Thyroid gland (tissue), 4 donors: ENCODE measurements around the gene HOXC10. TPM values are rescaled to one million over a fixed set of nuclear protein-coding genes. Genes with fewer than 3 reads are reported as not detected.
A peak's percentile ranks its signal among the peaks of the same experiment; 100 is the strongest.

Experiments
- DNase-seq, 2 donors: peaks; one replicate each; pipeline ENCODE4 v3.0.0-alpha.2; 2019
- H3K27ac ChIP-seq, 3 donors: fragments of 200-600 bp; sonication (generic); 1 replicate in 2 of 3; 2 replicates in 1 of 3; pipeline ENCODE4 v1.5.1; 2016 to 2019; ENCODE audit warnings: mild to moderate bottlenecking in 1 of 3, moderate library complexity in 1 of 3
- H3K27me3 ChIP-seq: fragments of 200-600 bp; sonication (generic); one replicate; pipeline ENCODE4 v1.5.1; 2019
- H3K36me3 ChIP-seq, 2 donors: fragments of 200-600 bp; sonication (generic); one replicate each; pipeline ENCODE4 v1.5.1; 2016 to 2019
- H3K4me1 ChIP-seq, 2 donors: fragments of 200-600 bp; sonication (generic); one replicate each; pipeline ENCODE4 v1.5.1; 2017 to 2019
- H3K4me3 ChIP-seq, 3 donors: fragments of 200-600 bp; sonication (generic); replicated peaks in 1 of 3; 1 replicate in 2 of 3; 2 replicates in 1 of 3; pipeline ENCODE4 v1.5.1; 2016; ENCODE audit warnings: mild to moderate bottlenecking in 1 of 3
- H3K9me3 ChIP-seq: fragments of 200-600 bp; sonication (generic); one replicate; pipeline ENCODE4 v1.5.1; 2017
- POLR2A ChIP-seq, 2 donors: fragments of 450-650 bp; IDR thresholded peaks; one replicate each; pipeline ENCODE4 v1.6.1; 2017; ENCODE audit warnings: antibody characterized with exemption in 2 of 2, mild to moderate bottlenecking in 2 of 2, moderate library complexity in 1 of 2
- WGBS, 2 donors: methylation state at CpG; one replicate each; pipeline ENCODE4 v1.1.5; 2017; 5-methylcytosine and 5-hydroxymethylcytosine counted together
- intact Hi-C: fragments of 100-400 bp; cut with DNase I; formaldehyde crosslinking; loops from one replicate; pipeline ENCODE4 v1.15.1; 2023
- total RNA-seq, 4 donors: library from RNA; depleted of rRNA; stranded (reverse); fragments of >200 nt; gene quantifications; one replicate each; pipeline ENCODE4 v1.2.3, GENCODE V29; 2016
- TF ChIP-seq, protein P1 (sequence below), 6 experiments: fragments of 200-600 bp in 3 of 6; fragments of 450-650 bp in 3 of 6; sonication (generic) in 3 of 6; IDR thresholded peaks; one replicate each; pipeline ENCODE4 v1.5.1; 2016 to 2019; ENCODE audit warnings: antibody characterized with exemption in 6 of 6, mild to moderate bottlenecking in 2 of 6, inconsistent platforms in 1 of 6, moderate library complexity in 1 of 6

HOXC10 gene
- total RNA-seq, 4 donors from 2014 or later: not detected

DNA sequence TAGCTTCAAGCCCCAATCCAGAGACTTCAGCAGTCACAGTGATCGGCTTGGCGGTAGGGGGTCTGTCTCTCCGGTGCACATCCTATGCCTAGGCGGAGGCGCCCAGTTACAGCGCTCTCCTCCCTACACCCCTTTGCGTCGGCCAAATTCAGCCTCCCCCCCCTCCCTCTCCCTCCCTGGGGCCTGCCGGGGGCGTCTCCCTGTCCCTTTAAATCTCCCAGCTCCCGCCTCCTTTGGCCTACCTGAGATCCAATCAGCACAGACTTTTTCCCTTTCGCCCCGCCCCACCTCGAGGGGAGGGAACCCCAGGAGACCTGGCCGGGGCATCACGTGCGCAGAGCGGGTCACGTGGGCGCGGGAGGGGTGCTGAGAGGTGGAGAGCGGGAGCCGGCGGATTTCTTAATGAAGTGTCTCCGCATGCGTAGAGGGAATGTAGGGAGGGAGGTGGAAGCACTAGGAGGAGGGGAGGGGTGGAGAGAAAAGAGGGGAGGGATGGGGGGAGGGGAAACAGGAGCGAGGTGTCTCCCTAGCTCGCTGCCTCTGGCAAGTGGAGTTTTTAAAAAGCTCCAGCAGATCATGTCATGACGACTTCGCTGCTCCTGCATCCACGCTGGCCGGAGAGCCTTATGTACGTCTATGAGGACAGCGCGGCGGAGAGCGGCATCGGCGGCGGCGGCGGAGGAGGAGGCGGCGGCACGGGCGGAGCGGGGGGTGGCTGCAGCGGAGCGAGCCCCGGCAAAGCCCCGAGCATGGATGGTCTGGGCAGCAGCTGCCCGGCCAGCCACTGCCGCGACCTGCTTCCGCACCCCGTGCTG lies 46.4 kb upstream of the HOXC10 start, which contains the start of gene HOXC13:
Gene HOXC13 (plus strand): TSS at position 506 of the 815 bp plus-strand sequence. CDS start 76 bp downstream, at position 582.
- no peak within 1 kb of the TSS for H3K27ac ChIP-seq
- peak; percentile 42 to 52 for DNase-seq
- 3 to 5% methylated on average over 37 to 49 of the region's 56 CpGs for WGBS, 2 donors
- no peaks in the 10 kb centered on the region for H3K9me3 ChIP-seq
- intact Hi-C loops: no loop called here
- H3K4me3 ChIP-seq: no peak within 1 kb of the TSS
- peaks cover 51% of the 10 kb centered on the region for H3K27me3 ChIP-seq
- TF ChIP-seq, protein P1, sequence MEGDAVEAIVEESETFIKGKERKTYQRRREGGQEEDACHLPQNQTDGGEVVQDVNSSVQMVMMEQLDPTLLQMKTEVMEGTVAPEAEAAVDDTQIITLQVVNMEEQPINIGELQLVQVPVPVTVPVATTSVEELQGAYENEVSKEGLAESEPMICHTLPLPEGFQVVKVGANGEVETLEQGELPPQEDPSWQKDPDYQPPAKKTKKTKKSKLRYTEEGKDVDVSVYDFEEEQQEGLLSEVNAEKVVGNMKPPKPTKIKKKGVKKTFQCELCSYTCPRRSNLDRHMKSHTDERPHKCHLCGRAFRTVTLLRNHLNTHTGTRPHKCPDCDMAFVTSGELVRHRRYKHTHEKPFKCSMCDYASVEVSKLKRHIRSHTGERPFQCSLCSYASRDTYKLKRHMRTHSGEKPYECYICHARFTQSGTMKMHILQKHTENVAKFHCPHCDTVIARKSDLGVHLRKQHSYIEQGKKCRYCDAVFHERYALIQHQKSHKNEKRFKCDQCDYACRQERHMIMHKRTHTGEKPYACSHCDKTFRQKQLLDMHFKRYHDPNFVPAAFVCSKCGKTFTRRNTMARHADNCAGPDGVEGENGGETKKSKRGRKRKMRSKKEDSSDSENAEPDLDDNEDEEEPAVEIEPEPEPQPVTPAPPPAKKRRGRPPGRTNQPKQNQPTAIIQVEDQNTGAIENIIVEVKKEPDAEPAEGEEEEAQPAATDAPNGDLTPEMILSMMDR (IDR thresholded peaks at IDR 0.05): no peak
- TF ChIP-seq POLR2A (IDR thresholded peaks at IDR 0.05): no peak
- H3K4me1 ChIP-seq: peaks cover 0 to 20% of the 10 kb centered on the region in 2 donors
- H3K36me3 ChIP-seq: no peaks in the 10 kb centered on the region

- no peaks in the 10 kb centered on the region for H3K9me3 ChIP-seq
- TF ChIP-seq, protein P1 (IDR thresholded peaks at IDR 0.05): no peak
- no peak for TF ChIP-seq POLR2A (IDR thresholded peaks at IDR 0.05)
- no peak overlapping the region for H3K27ac ChIP-seq
- peaks cover 0 to 20% of the 10 kb centered on the region in 2 donors for H3K4me1 ChIP-seq
- intact Hi-C loops: no loop called here
- WGBS, 2 donors: 2 to 4% methylated on average over 15 to 21 of the region's 91 CpGs
- peaks cover 56% of the 10 kb centered on the region for H3K27me3 ChIP-seq
- H3K36me3 ChIP-seq: no peaks in the 10 kb centered on the region
- DNase-seq: peak in 1 of 2 donors; percentile 23
- H3K4me3 ChIP-seq: no peak overlapping the region
Measured at GRCh38 chr12:53939141-53940108, 45.5 kb upstream of the HOXC10 start.

DNA sequence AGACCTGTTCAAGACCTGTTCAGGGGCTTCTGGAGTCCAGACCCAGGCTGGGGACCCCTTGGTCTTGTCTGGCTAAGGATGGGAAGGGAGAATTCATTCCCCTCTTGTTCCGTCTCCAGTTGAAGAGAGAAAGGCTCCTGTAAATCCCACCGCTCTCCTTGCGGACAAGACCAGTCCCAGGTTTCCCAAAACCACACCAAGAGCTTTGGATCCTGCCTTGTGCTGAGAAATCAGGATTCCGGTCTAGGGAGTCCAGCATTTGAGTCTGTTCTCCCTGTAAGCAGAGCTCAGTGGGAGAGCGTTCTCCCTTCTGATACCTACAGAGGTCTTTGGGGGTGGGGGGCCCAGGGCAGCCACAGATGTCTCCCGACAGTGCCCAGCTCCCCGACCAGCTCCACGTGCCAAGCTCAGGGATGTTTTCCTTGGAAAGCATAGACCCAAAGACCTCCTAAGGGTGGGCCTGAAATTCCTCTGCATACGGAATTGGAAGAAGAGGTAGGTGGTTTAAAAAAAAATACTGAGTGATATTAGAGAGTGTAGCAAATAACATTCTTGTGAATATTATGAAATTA lies 44.4 kb upstream of the HOXC10 start:
- Histone ChIP-seq H3K27me3 (peaks cover 57% of the 10 kb centered on the region), H3K27ac (no peak overlapping the region), H3K4me1 (peaks cover 0 to 19% of the 10 kb centered on the region in 2 donors), H3K36me3 (no peaks in the 10 kb centered on the region), H3K4me3 (no peak overlapping the region), H3K9me3 (no peaks in the 10 kb centered on the region)
- TF ChIP-seq, protein P1 (IDR thresholded peaks at IDR 0.05): no peak
- TF ChIP-seq POLR2A (IDR thresholded peaks at IDR 0.05): no peak
- 10 to 17% methylated on average over 7 to 9 of the region's 9 CpGs for WGBS, 2 donors
- intact Hi-C loops: no loop called here
- no peak for DNase-seq

DNA sequence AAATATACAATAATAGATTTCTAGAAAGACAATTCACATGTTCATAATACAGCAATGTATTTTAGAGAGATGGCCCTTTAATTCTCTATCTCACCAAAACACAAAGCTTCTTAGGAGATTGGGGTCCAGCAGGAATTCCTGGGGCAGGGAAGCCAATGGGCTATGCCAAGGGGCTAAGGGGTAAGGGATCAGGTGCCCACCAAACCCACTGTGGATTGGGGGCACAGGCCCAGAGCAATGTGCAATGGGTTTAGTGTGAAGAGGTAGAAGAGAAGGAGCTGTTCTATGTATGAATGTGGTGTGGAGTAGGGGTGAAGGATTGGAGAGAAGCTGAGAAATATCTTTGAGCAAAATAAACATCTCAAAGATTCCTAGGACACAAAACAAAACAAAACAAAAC lies 43.8 kb upstream of the HOXC10 start:
- H3K27me3 ChIP-seq: peaks cover 63% of the 10 kb centered on the region

More for the DNA sequence above, 43.8 kb upstream of the HOXC10 start:
- H3K4me1 ChIP-seq: peaks cover 0 to 17% of the 10 kb centered on the region in 2 donors
- H3K36me3 ChIP-seq: no peaks in the 10 kb centered on the region
- TF ChIP-seq, protein P1 (IDR thresholded peaks at IDR 0.05): no peak
- no peak for TF ChIP-seq POLR2A (IDR thresholded peaks at IDR 0.05)
- DNase-seq: no peak
- H3K9me3 ChIP-seq: no peaks in the 10 kb centered on the region
- H3K4me3 ChIP-seq: no peak overlapping the region
- H3K27ac ChIP-seq: no peak overlapping the region
- intact Hi-C loops: no loop called here
